ENCODE data around the gene PPARD. TPM values are rescaled to one million over a fixed set of nuclear protein-coding genes. Genes with fewer than 3 reads are reported as not detected.

PPARD gene
- total RNA-seq, 1 donor from 2014 or later = 4.9 TPM

- Histone ChIP-seq H3K27me3 (no peaks in the 10 kb centered on the region), H3K27ac (no peak overlapping the region), H4K20me1 (ENCODE audit: low read depth) (no peaks in the 10 kb centered on the region), H3K9ac (no peak overlapping the region), H3K9me3 (ENCODE audit: low read depth) (no peaks in the 10 kb centered on the region), H3K4me2 (no peak overlapping the region), H3K36me3 (no peaks in the 10 kb centered on the region), H3K79me2 (ENCODE audit: low read depth) (no peaks in the 10 kb centered on the region), H3F3A (ENCODE audit: low read depth) (no peaks in the 10 kb centered on the region), H2AFZ (replicated peaks) (no peak overlapping the region), H3K4me3 (no peak overlapping the region), H3K4me1 (no peaks in the 10 kb centered on the region)
- no peak overlapping the region for H3K4me3 Mint-ChIP-seq
- peaks cover 8% of the 10 kb centered on the region for H3K27me3 Mint-ChIP-seq (ENCODE audit: insufficient read depth, low read depth)
- H3K4me1 Mint-ChIP-seq = peaks cover 14% of the 10 kb centered on the region
- H3K27ac Mint-ChIP-seq = no peak overlapping the region
- peaks cover 3% of the 10 kb centered on the region for H3K36me3 Mint-ChIP-seq
- TF ChIP-seq EZH2 (IDR thresholded peaks at IDR 0.05) (no peak), CTCF (IDR thresholded peaks at IDR 0.05) (no peak), EZH2phosphoT487 (IDR thresholded peaks at IDR 0.05) (no peak)
- DNase-seq (ENCODE audit: low spot score) = no peak
- H3K9me3 Mint-ChIP-seq = no peaks in the 10 kb centered on the region
Observed at GRCh38 chr6:35392773-35393672, 50.7 kb downstream of the PPARD start.

GRCh38 chr6:35396991-35397390 lies 54.6 kb downstream of the PPARD start:
- H3K4me1 ChIP-seq = no peaks in the 10 kb centered on the region
- no peak overlapping the region for H3K4me2 ChIP-seq
- no peak for DNase-seq (ENCODE audit: low spot score)
- H3K4me3 ChIP-seq = no peak overlapping the region
- no peaks in the 10 kb centered on the region for H3F3A ChIP-seq (ENCODE audit: low read depth)
- no peaks in the 10 kb centered on the region for H3K27me3 ChIP-seq
- peaks cover 5% of the 10 kb centered on the region for H3K27me3 Mint-ChIP-seq (ENCODE audit: insufficient read depth, low read depth)
- H3K79me2 ChIP-seq (ENCODE audit: low read depth) = no peaks in the 10 kb centered on the region
- no peak overlapping the region for H3K4me3 Mint-ChIP-seq
- TF ChIP-seq EZH2 (IDR thresholded peaks at IDR 0.05) (no peak), CTCF (IDR thresholded peaks at IDR 0.05) (no peak), EZH2phosphoT487 (IDR thresholded peaks at IDR 0.05) (no peak)
- peaks cover 12% of the 10 kb centered on the region for H3K4me1 Mint-ChIP-seq
- H3K9ac ChIP-seq = no peak overlapping the region
- H3K27ac ChIP-seq = no peak overlapping the region
- no peaks in the 10 kb centered on the region for H3K9me3 ChIP-seq (ENCODE audit: low read depth)
- peaks cover 3% of the 10 kb centered on the region for H3K36me3 Mint-ChIP-seq
- H3K9me3 Mint-ChIP-seq = no peaks in the 10 kb centered on the region
- H3K36me3 ChIP-seq = no peaks in the 10 kb centered on the region
- H2AFZ ChIP-seq (replicated peaks) = no peak overlapping the region
- H3K27ac Mint-ChIP-seq = no peak overlapping the region
- H4K20me1 ChIP-seq (ENCODE audit: low read depth) = no peaks in the 10 kb centered on the region

GRCh38 chr6:35397806-35398418 lies 55.6 kb downstream of the PPARD start:
- DNase-seq (ENCODE audit: low spot score) = no peak
- H3K27ac Mint-ChIP-seq = no peak overlapping the region

More at GRCh38 chr6:35397806-35398418, 55.6 kb downstream of the PPARD start:
- peaks cover 5% of the 10 kb centered on the region for H3K27me3 Mint-ChIP-seq (ENCODE audit: insufficient read depth, low read depth)
- Histone ChIP-seq H3K79me2 (ENCODE audit: low read depth) (no peaks in the 10 kb centered on the region), H3K4me3 (no peak overlapping the region), H2AFZ (replicated peaks) (no peak overlapping the region), H3K27ac (no peak overlapping the region), H3K27me3 (no peaks in the 10 kb centered on the region), H3K36me3 (no peaks in the 10 kb centered on the region), H3K4me2 (no peak overlapping the region), H3K4me1 (no peaks in the 10 kb centered on the region), H3K9ac (no peak overlapping the region), H4K20me1 (ENCODE audit: low read depth) (no peaks in the 10 kb centered on the region), H3K9me3 (ENCODE audit: low read depth) (no peaks in the 10 kb centered on the region), H3F3A (ENCODE audit: low read depth) (no peaks in the 10 kb centered on the region)
- peaks cover 3% of the 10 kb centered on the region for H3K36me3 Mint-ChIP-seq
- H3K9me3 Mint-ChIP-seq = no peaks in the 10 kb centered on the region
- no peak for TF ChIP-seq EZH2 (IDR thresholded peaks at IDR 0.05)
- no peak for TF ChIP-seq EZH2phosphoT487 (IDR thresholded peaks at IDR 0.05)
- no peak for TF ChIP-seq CTCF (IDR thresholded peaks at IDR 0.05)
- H3K4me3 Mint-ChIP-seq = no peak overlapping the region
- H3K4me1 Mint-ChIP-seq = peaks cover 15% of the 10 kb centered on the region
